ENCODE results near the gene PARVB. TPM values are rescaled to one million over a fixed set of nuclear protein-coding genes. Genes with fewer than 3 reads are reported as not detected.
A peak's percentile ranks its signal among the peaks of the same experiment; 100 is the strongest.

The PARVB gene
- total and polyA plus RNA-seq, 9 of the 15 experiments (the other 6 are each of a cell fraction or from before 2014, with no cell fraction given) = 1.1 to 59.2 (median 29.2) TPM

GRCh38 chr22:44075670-44076069 lies 51.6 kb downstream of the PARVB start:
- in situ Hi-C loops (cut with MboI) = loop anchor here (5.0 to 10.0 kb wide), 2 partner anchors 78 to 549 kb away; no protein-coding TSS in a partner anchor
- CTCF ChIA-PET (ENCODE audit: low intra/inter-chr PET ratio) = no interaction called here
- no peak overlapping the region for H2AFZ ChIP-seq (ENCODE audit: low read depth, low read length)
- TF ChIP-seq CBFA2T3 (IDR thresholded peaks at IDR 0.05) (no peak), ZNF561 (CRISPR knock-in tag; conservative IDR thresholded peaks at IDR 0.05) (no peak), TCF15 (CRISPR knock-in tag; IDR thresholded peaks at IDR 0.05) (no peak), ZNF511 (CRISPR knock-in tag; IDR thresholded peaks at IDR 0.05) (no peak), MIER1 (IDR thresholded peaks at IDR 0.05; ENCODE audit: low read depth) (no peak), CCNT2 (IDR thresholded peaks at IDR 0.05; ENCODE audit: borderline replicate concordance, extremely low read depth, insufficient read length, low read depth, low read length) (no peak), ZNF41 (CRISPR knock-in tag; conservative IDR thresholded peaks at IDR 0.05) (no peak), ZNF174 (CRISPR knock-in tag; IDR thresholded peaks at IDR 0.05) (no peak), ZNF76 (CRISPR knock-in tag; IDR thresholded peaks at IDR 0.05; ENCODE audit: borderline replicate concordance) (no peak), ARHGAP35 (IDR thresholded peaks at IDR 0.05; ENCODE audit: partially characterized antibody) (no peak), MXI1 (IDR thresholded peaks at IDR 0.05; ENCODE audit: low read depth, low read length) (no peak), MTA3 (IDR thresholded peaks at IDR 0.05; ENCODE audit: borderline replicate concordance) (no peak), L3MBTL2 (IDR thresholded peaks at IDR 0.05) (no peak), TFE3 (CRISPR knock-in tag; IDR thresholded peaks at IDR 0.05) (no peak)
- TF ChIP-seq, protein P1, sequence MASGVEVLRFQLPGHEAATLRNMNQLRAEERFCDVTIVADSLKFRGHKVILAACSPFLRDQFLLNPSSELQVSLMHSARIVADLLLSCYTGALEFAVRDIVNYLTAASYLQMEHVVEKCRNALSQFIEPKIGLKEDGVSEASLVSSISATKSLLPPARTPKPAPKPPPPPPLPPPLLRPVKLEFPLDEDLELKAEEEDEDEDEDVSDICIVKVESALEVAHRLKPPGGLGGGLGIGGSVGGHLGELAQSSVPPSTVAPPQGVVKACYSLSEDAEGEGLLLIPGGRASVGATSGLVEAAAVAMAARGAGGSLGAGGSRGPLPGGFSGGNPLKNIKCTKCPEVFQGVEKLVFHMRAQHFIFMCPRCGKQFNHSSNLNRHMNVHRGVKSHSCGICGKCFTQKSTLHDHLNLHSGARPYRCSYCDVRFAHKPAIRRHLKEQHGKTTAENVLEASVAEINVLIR (CRISPR knock-in tag; IDR thresholded peaks at IDR 0.05) = no peak
- TF ChIP-seq, protein P2, sequence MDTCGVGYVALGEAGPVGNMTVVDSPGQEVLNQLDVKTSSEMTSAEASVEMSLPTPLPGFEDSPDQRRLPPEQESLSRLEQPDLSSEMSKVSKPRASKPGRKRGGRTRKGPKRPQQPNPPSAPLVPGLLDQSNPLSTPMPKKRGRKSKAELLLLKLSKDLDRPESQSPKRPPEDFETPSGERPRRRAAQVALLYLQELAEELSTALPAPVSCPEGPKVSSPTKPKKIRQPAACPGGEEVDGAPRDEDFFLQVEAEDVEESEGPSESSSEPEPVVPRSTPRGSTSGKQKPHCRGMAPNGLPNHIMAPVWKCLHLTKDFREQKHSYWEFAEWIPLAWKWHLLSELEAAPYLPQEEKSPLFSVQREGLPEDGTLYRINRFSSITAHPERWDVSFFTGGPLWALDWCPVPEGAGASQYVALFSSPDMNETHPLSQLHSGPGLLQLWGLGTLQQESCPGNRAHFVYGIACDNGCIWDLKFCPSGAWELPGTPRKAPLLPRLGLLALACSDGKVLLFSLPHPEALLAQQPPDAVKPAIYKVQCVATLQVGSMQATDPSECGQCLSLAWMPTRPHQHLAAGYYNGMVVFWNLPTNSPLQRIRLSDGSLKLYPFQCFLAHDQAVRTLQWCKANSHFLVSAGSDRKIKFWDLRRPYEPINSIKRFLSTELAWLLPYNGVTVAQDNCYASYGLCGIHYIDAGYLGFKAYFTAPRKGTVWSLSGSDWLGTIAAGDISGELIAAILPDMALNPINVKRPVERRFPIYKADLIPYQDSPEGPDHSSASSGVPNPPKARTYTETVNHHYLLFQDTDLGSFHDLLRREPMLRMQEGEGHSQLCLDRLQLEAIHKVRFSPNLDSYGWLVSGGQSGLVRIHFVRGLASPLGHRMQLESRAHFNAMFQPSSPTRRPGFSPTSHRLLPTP (IDR thresholded peaks at IDR 0.05; ENCODE audit: borderline replicate concordance, extremely low read depth, insufficient read length) = no peak

More at GRCh38 chr22:44075670-44076069, 51.6 kb downstream of the PARVB start:
- no TSS peak for BruUV-seq (replicated peaks)
- WGBS (ENCODE audit: insufficient coverage, low coverage, missing lambda C conversion rate) = 68% methylated on average over 10 of the region's 11 CpGs
- Histone ChIP-seq H4K20me1 (replicated peaks; ENCODE audit: control insufficient read depth, insufficient read depth, low read length) (no peaks in the 10 kb centered on the region; the same call in 1 of the 2 replicates), H3K9me3 (replicated peaks; ENCODE audit: control insufficient read depth, insufficient read depth, low read depth, low read length) (no peaks in the 10 kb centered on the region), H3K4me2 (ENCODE audit: insufficient read depth, low read length) (no peak overlapping the region), H3K9ac (ENCODE audit: insufficient read depth in 1 of 2, low read depth in 2 of 2, low read length in 2 of 2) (peak overlapping the region in 1 of 2 experiments; percentile 45; a peak in 1 of 4 replicates), H3K4me1 (replicated peaks in 1 of 2; ENCODE audit: control insufficient read depth in 2 of 2, insufficient read depth in 2 of 2, low read length in 2 of 2) (peaks cover 0 to 10% of the 10 kb centered on the region in 2 experiments; a peak in 3 of 5 replicates), H3K36me3 (ENCODE audit: control insufficient read depth, insufficient read depth, low read length) (no peaks in the 10 kb centered on the region), H3K79me2 (ENCODE audit: control insufficient read depth, insufficient read depth, low read length) (no peaks in the 10 kb centered on the region), H3K9me1 (ENCODE audit: control insufficient read depth, insufficient read depth, low read length) (no peaks in the 10 kb centered on the region), H3K27ac (ENCODE audit: extremely low read depth, low read depth, low read length) (no peak overlapping the region), H3K27me3 (ENCODE audit: control insufficient read depth in 2 of 2, insufficient read depth in 2 of 2, low read length in 2 of 2) (no peaks in the 10 kb centered on the region), H3K4me3 (no peak overlapping the region)
- ATAC-seq = no peak
- intact Hi-C loops (cut with micrococcal nuclease) = no loop called here
- FAIRE-seq = no peak
- POLR2A ChIA-PET = no interaction called here
- DNase-seq (ENCODE audit: extremely low read depth in 1 of 4, low spot score in 3 of 4) = no peak
